Stimulated activated CD8-positive, alpha-beta memory T cell treated with anti-CD3 and anti-CD28 coated beads, Interleukin-7, amount 100 ng/mL, for 24 hours (primary cell): ENCODE measurements around the gene HEG1.
"Not testable (repeated sequence)": the region's sequence is repeated elsewhere in the genome, so short reads cannot be mapped to it uniquely, and the experiment has no call there.

Experiments
- DNase-seq: peaks from one replicate; pipeline ENCODE4 v3.0.0-alpha.2; 2020; ENCODE audit warnings: low read depth

The HEG1 gene

GRCh38 chr3:124986192-124987143, 69.3 kb downstream of the HEG1 start:
- no peak for DNase-seq

GRCh38 chr3:124985349-124985748, 70.4 kb downstream of the HEG1 start:
- DNase-seq: no peak

- DNase-seq: no peak
These were observed 71.0 kb downstream of the HEG1 start for GRCh38 chr3:124984754-124985153.

GRCh38 chr3:124982855-124983254, 72.9 kb downstream of the HEG1 start:
- DNase-seq: no peak

- DNase-seq: no peak
These were observed 74.3 kb downstream of the HEG1 start for GRCh38 chr3:124981472-124981871.

GRCh38 chr3:124978627-124979026, 77.2 kb downstream of the HEG1 start:
- no peak for DNase-seq

GRCh38 chr3:124976383-124976782, 79.4 kb downstream of the HEG1 start:
- no peak for DNase-seq

- no peak for DNase-seq
These were observed 81.1 kb downstream of the HEG1 start for GRCh38 chr3:124974691-124975090.

- no peak for DNase-seq
These were observed 82.5 kb downstream of the HEG1 start for GRCh38 chr3:124973290-124973689.

GRCh38 chr3:124972457-124972856, 83.3 kb downstream of the HEG1 start:
- no peak for DNase-seq

GRCh38 chr3:124969963-124970722, 85.7 kb downstream of the HEG1 start:
- DNase-seq: no peak

- no peak for DNase-seq
These were observed 86.6 kb downstream of the HEG1 start for GRCh38 chr3:124969190-124969589.

- no peak for DNase-seq
These were observed 87.8 kb downstream of the HEG1 start for GRCh38 chr3:124967964-124968363.

- DNase-seq: no peak
These were observed 89.0 kb downstream of the HEG1 start for GRCh38 chr3:124966521-124967445.

GRCh38 chr3:124965413-124965812, 90.4 kb downstream of the HEG1 start:
- DNase-seq: no peak

- DNase-seq: no peak
These were observed 91.4 kb downstream of the HEG1 start for GRCh38 chr3:124964387-124964786.

- no peak for DNase-seq
These were observed 92.0 kb downstream of the HEG1 start for GRCh38 chr3:124963755-124964154.

GRCh38 chr3:124962403-124962940, 93.3 kb downstream of the HEG1 start:
- no peak for DNase-seq

- no peak for DNase-seq
These were observed 95.1 kb downstream of the HEG1 start for GRCh38 chr3:124960698-124961097.

- DNase-seq: no peak
These were observed 95.7 kb downstream of the HEG1 start for GRCh38 chr3:124960105-124960504.

GRCh38 chr3:124957951-124958350, 97.8 kb downstream of the HEG1 start:
- DNase-seq: not testable (repeated sequence)
